PC-9 (cell line): ENCODE data around the gene SRGAP3. TPM values are rescaled to one million over a fixed set of nuclear protein-coding genes. Genes with fewer than 3 reads are reported as not detected.

Experiments used
- BruUV-seq: library from RNA; stranded (reverse); fragments of 400-500 nt; replicated peaks from 2 replicates; lab custom pipeline; 2021; lab: Mats Ljungman, UMichigan
- CTCF ChIA-PET: fragments of 300-600 bp; sonication (Branson Sonifier 250); formaldehyde crosslinking; loops from one replicate; lab custom pipeline; 2022; ENCODE audit warnings: antibody characterized with exemption; lab: Charles Lee
- POLR2A ChIA-PET: fragments of 300-600 bp; sonication (Branson Sonifier 250); formaldehyde crosslinking; loops from one replicate; lab custom pipeline; 2022; ENCODE audit warnings: antibody characterized with exemption; ENCODE audit not compliant: unreplicated experiment; lab: Charles Lee
- DNase-seq, 2 experiments: peaks; one replicate each; pipeline versions ENCODE4 v3.0.0 to v3.0.0-alpha.2; 2015 to 2022; ENCODE audit warnings: mixed read lengths in 1 of 2
- H2AFZ ChIP-seq: fragments of 200-600 bp; sonication (generic); 2 replicates; pipeline ENCODE4 v1.8.1; 2017; ENCODE audit warnings: antibody characterized with exemption
- H3F3A ChIP-seq: fragments of 200-600 bp; sonication (generic); 2 replicates; pipeline ENCODE4 v1.8.1; 2017; ENCODE audit warnings: antibody characterized with exemption, mild to moderate bottlenecking, low read depth; ENCODE audit not compliant: insufficient read depth
- H3K27ac ChIP-seq: fragments of 200-600 bp; sonication (generic); 2 replicates; pipeline ENCODE4 v1.6.1; 2016; ENCODE audit warnings: mixed run types
- H3K27me3 ChIP-seq: fragments of 200-600 bp; sonication (generic); 2 replicates; pipeline ENCODE4 v1.6.1; 2016; ENCODE audit warnings: low read depth, mixed run types; ENCODE audit not compliant: insufficient read depth
- H3K36me3 ChIP-seq: fragments of 200-600 bp; sonication (generic); 2 replicates; pipeline ENCODE4 v1.6.1; 2016; ENCODE audit warnings: low read depth, mixed run types
- H3K4me1 ChIP-seq: fragments of 200-600 bp; sonication (generic); replicated peaks from 2 replicates; pipeline ENCODE4 v1.6.1; 2016; ENCODE audit warnings: mixed run types; ENCODE audit not compliant: insufficient read depth
- H3K4me2 ChIP-seq: fragments of 200-600 bp; sonication (generic); 2 replicates; pipeline ENCODE4 v1.6.1; 2017; ENCODE audit warnings: mixed run types
- H3K4me3 ChIP-seq: fragments of 200-600 bp; sonication (generic); 2 replicates; pipeline ENCODE4 v1.6.1; 2016; ENCODE audit warnings: mixed run types
- H3K79me2 ChIP-seq: fragments of 200-600 bp; sonication (generic); 2 replicates; pipeline ENCODE4 v1.6.1; 2017; ENCODE audit warnings: low read depth, mixed run types
- H3K9me2 ChIP-seq: fragments of 200-600 bp; sonication (generic); 2 replicates; pipeline ENCODE4 v1.8.1; 2017; ENCODE audit warnings: mild to moderate bottlenecking; ENCODE audit not compliant: insufficient read depth
- H3K9me3 ChIP-seq: fragments of 200-600 bp; sonication (generic); 2 replicates; pipeline ENCODE4 v1.8.1; 2016; ENCODE audit warnings: low read depth; ENCODE audit not compliant: insufficient read depth
- H4K20me1 ChIP-seq: fragments of 200-600 bp; sonication (generic); 2 replicates; pipeline ENCODE4 v1.8.1; 2017; ENCODE audit not compliant: insufficient read depth
- EZH2 ChIP-seq: fragments of 200-600 bp; sonication (generic); IDR thresholded peaks from 2 replicates; pipeline ENCODE4 v1.8.0; 2017; ENCODE audit warnings: antibody characterized with exemption, low read depth
- intact Hi-C: fragments of 100-400 bp; cut with micrococcal nuclease; formaldehyde crosslinking; loops from one replicate; pipeline ENCODE4 v1.10.0; 2022; ENCODE audit not compliant: unreplicated experiment
- total RNA-seq: library from RNA; stranded (reverse); gene quantifications from 2 replicates; pipeline ENCODE4 v1.2.3, GENCODE V29; 2021
- TF ChIP-seq, protein P1 (sequence below): fragments of 200-600 bp; sonication (generic); conservative IDR thresholded peaks from 2 replicates; pipeline ENCODE4 v1.6.1; 2017; ENCODE audit warnings: mixed run types, antibody characterized with exemption, mild to moderate bottlenecking, moderate library complexity

SRGAP3 gene
- total RNA-seq, 1 experiment from 2014 or later, result 17.5 TPM

DNA sequence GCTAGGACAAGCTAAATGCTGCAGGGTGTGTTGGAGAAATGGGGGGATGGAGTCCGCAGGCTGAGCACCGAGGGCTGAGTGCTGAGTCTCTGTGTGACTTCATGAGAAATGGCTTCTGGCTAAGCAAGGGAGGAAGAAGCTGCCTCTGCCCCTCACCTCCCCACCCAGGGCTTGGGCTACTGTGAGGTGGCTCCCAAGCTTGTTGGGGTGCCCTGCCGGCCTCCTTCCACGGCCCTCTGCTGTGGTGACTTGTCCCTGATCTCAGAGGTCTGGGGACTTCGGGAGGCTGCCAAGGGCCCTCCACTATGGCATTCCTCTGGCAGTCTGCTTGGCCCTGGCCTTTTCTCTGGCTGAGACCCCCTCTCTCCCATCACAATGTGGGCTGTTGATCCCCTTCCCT lies 256.1 kb downstream of the SRGAP3 start:
- H4K20me1 ChIP-seq, result no peaks in the 10 kb centered on the region
- no peaks in the 10 kb centered on the region for H3K79me2 ChIP-seq
- no peaks in the 10 kb centered on the region for H3K9me2 ChIP-seq
- no peak overlapping the region for H3K27ac ChIP-seq
- H3K4me3 ChIP-seq, result no peak overlapping the region
- ChIA-PET CTCF (interaction anchor here (1.0 kb wide), 1 partner anchor 309 kb away, joined by 3 read pairs; no protein-coding TSS in a partner anchor), POLR2A (no interaction called here)
- no peaks in the 10 kb centered on the region for H3K36me3 ChIP-seq
- no peaks in the 10 kb centered on the region for H3K4me1 ChIP-seq
- H3K9me3 ChIP-seq, result no peaks in the 10 kb centered on the region
- intact Hi-C loops, result no loop called here
- BruUV-seq, result no TSS peak
- no peak overlapping the region for H2AFZ ChIP-seq
- H3F3A ChIP-seq, result no peaks in the 10 kb centered on the region
- no peaks in the 10 kb centered on the region for H3K27me3 ChIP-seq
- TF ChIP-seq, protein P1, sequence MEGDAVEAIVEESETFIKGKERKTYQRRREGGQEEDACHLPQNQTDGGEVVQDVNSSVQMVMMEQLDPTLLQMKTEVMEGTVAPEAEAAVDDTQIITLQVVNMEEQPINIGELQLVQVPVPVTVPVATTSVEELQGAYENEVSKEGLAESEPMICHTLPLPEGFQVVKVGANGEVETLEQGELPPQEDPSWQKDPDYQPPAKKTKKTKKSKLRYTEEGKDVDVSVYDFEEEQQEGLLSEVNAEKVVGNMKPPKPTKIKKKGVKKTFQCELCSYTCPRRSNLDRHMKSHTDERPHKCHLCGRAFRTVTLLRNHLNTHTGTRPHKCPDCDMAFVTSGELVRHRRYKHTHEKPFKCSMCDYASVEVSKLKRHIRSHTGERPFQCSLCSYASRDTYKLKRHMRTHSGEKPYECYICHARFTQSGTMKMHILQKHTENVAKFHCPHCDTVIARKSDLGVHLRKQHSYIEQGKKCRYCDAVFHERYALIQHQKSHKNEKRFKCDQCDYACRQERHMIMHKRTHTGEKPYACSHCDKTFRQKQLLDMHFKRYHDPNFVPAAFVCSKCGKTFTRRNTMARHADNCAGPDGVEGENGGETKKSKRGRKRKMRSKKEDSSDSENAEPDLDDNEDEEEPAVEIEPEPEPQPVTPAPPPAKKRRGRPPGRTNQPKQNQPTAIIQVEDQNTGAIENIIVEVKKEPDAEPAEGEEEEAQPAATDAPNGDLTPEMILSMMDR, result no peak
- TF ChIP-seq EZH2, result no peak
- DNase-seq, result no peak
- H3K4me2 ChIP-seq, result no peak overlapping the region

DNA sequence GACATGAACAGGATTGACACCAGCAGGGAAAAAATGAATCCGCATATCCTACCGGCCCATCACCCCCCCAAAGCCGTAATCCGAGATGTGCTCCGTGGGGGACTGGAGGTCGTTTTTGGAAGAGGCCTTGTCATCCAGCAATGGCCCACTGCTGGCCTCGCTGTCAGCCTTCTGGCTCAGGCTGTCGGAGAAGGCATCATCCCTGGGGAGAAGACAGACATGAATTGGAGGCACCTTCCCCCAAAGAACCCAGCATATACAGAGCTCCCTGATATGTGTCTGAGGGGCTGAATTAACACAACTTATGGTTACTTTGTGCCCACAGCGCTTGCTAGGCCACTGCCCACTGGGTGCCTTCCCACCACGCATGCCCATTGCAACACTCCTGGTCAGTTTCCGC lies 256.6 kb downstream of the SRGAP3 start:
- Histone ChIP-seq H3K27ac (no peak overlapping the region), H3K9me3 (no peaks in the 10 kb centered on the region), H3K9me2 (no peaks in the 10 kb centered on the region), H3K79me2 (no peaks in the 10 kb centered on the region), H3K4me2 (no peak overlapping the region), H3F3A (no peaks in the 10 kb centered on the region), H4K20me1 (no peaks in the 10 kb centered on the region), H3K27me3 (no peaks in the 10 kb centered on the region), H3K4me1 (no peaks in the 10 kb centered on the region), H3K36me3 (no peaks in the 10 kb centered on the region), H3K4me3 (no peak overlapping the region), H2AFZ (no peak overlapping the region)
- DNase-seq, result no peak
- ChIA-PET CTCF (no interaction called here), POLR2A (no interaction called here)
- no TSS peak for BruUV-seq
- intact Hi-C loops, result no loop called here
- TF ChIP-seq EZH2, result no peak

DNA sequence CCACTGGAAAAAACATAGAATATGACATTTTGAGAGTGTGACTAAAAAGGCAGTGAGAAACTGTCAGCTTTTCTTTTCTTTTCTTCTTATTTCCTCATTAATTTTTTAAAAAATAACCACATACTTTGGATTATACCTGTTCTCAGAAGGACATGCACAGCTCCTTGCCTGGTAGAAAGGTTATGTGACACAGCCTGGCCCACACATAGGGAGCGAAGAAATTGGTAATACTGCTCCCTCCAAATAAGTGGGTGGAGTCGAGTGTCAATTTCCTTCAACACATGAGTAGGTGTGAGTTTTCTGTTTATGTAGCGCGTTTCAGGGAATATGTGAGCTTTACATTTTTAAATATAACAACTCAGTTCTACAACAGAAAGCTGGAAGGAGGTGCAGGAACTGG lies 257.2 kb downstream of the SRGAP3 start:
- Histone ChIP-seq H3K9me3 (no peaks in the 10 kb centered on the region), H3K9me2 (no peaks in the 10 kb centered on the region), H3K4me2 (no peak overlapping the region), H3K36me3 (no peaks in the 10 kb centered on the region), H3K79me2 (no peaks in the 10 kb centered on the region), H3F3A (no peaks in the 10 kb centered on the region), H3K27me3 (no peaks in the 10 kb centered on the region), H3K4me3 (no peak overlapping the region), H3K27ac (no peak overlapping the region), H4K20me1 (no peaks in the 10 kb centered on the region), H2AFZ (no peak overlapping the region), H3K4me1 (no peaks in the 10 kb centered on the region)
- no TSS peak for BruUV-seq
- ChIA-PET CTCF (no interaction called here), POLR2A (no interaction called here)
- no peak for DNase-seq
- intact Hi-C loops, result no loop called here
- no peak for TF ChIP-seq EZH2
- TF ChIP-seq, protein P1, result no peak
